ENCODE data around the gene ZDHHC22. TPM values are rescaled to one million over a fixed set of nuclear protein-coding genes. Genes with fewer than 3 reads are reported as not detected.

Gene ZDHHC22
- total and polyA plus RNA-seq, 2 experiments from 2014 or later: 17.6 to 32.1 TPM

DNA sequence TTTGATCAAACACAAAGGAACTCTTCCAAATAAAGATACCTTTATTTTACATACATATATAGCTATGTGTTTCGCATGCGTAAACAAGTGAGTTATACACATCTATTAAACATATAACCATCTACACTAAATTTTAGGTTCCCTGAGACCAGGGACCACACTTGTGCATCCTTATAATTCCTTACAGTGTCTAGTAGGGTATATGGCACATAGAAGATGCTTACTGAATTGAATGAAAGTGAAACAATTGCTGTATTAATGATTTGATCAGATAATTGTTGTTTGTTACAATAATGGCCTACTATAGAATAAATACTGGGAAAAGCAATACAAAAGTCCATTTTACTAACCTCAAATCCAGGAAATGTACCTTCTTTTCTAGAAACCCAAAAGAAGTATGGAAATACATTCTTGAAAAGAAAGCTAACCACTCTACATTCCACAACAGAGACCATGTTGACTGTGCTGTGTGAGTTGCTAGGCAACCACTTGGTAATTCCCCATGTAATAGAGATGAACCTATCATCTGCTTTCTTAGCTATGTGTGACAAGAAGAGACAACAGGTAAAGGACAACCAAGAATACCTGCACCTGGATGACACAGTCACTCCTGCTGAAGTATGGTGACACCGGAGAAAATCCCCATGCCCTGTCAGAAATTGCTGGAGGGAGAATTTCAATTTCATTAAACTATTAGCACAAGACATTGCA, 55.4 kb downstream of the ZDHHC22 start:
- peaks cover 19% of the 10 kb centered on the region for H3K4me1 ChIP-seq (ENCODE audit: insufficient read depth)
- Mint-ChIP-seq H3K4me3 (no peak overlapping the region), H3K4me1 (peaks cover 49% of the 10 kb centered on the region), H3K27ac (peak overlapping the region; percentile 92), H3K36me3 (ENCODE audit: low read depth) (peaks cover 4% of the 10 kb centered on the region; the same call in 2 of the 3 replicates), H3K9me3 (peaks cover 13% of the 10 kb centered on the region), H3K27me3 (ENCODE audit: insufficient read depth, low read depth, poor library complexity) (peaks cover 2% of the 10 kb centered on the region)
- no peak for TF ChIP-seq JUNB (IDR thresholded peaks at IDR 0.05; ENCODE audit: unreplicated experiment)
- TF ChIP-seq, protein P1, sequence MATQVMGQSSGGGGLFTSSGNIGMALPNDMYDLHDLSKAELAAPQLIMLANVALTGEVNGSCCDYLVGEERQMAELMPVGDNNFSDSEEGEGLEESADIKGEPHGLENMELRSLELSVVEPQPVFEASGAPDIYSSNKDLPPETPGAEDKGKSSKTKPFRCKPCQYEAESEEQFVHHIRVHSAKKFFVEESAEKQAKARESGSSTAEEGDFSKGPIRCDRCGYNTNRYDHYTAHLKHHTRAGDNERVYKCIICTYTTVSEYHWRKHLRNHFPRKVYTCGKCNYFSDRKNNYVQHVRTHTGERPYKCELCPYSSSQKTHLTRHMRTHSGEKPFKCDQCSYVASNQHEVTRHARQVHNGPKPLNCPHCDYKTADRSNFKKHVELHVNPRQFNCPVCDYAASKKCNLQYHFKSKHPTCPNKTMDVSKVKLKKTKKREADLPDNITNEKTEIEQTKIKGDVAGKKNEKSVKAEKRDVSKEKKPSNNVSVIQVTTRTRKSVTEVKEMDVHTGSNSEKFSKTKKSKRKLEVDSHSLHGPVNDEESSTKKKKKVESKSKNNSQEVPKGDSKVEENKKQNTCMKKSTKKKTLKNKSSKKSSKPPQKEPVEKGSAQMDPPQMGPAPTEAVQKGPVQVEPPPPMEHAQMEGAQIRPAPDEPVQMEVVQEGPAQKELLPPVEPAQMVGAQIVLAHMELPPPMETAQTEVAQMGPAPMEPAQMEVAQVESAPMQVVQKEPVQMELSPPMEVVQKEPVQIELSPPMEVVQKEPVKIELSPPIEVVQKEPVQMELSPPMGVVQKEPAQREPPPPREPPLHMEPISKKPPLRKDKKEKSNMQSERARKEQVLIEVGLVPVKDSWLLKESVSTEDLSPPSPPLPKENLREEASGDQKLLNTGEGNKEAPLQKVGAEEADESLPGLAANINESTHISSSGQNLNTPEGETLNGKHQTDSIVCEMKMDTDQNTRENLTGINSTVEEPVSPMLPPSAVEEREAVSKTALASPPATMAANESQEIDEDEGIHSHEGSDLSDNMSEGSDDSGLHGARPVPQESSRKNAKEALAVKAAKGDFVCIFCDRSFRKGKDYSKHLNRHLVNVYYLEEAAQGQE (IDR thresholded peaks at IDR 0.05; ENCODE audit: unreplicated experiment): no peak
- H4K20me1 ChIP-seq (replicated peaks; ENCODE audit: insufficient read depth): no peaks in the 10 kb centered on the region
- no peak overlapping the region for H2AFZ ChIP-seq
- DNase-seq (ENCODE audit: low spot score) (peak; percentile 82), ATAC-seq (peak; percentile 44)
- H3F3A ChIP-seq (replicated peaks; ENCODE audit: low read depth): no peaks in the 10 kb centered on the region; the same call in 1 of the 2 replicates
- H3K27ac ChIP-seq (ENCODE audit: low read depth): peak overlapping the region; percentile 40; the same call in 1 of the 2 replicates
- H3K79me2 ChIP-seq (replicated peaks; ENCODE audit: insufficient read depth): no peaks in the 10 kb centered on the region
- H3K27me3 ChIP-seq (ENCODE audit: insufficient read depth): no peaks in the 10 kb centered on the region
- H3K9me2 ChIP-seq (ENCODE audit: insufficient read depth): no peaks in the 10 kb centered on the region
- no peaks in the 10 kb centered on the region for H3K36me3 ChIP-seq (ENCODE audit: insufficient read depth)
- H3K4me2 ChIP-seq: no peak overlapping the region
- no peak overlapping the region for H3K4me3 ChIP-seq

DNA sequence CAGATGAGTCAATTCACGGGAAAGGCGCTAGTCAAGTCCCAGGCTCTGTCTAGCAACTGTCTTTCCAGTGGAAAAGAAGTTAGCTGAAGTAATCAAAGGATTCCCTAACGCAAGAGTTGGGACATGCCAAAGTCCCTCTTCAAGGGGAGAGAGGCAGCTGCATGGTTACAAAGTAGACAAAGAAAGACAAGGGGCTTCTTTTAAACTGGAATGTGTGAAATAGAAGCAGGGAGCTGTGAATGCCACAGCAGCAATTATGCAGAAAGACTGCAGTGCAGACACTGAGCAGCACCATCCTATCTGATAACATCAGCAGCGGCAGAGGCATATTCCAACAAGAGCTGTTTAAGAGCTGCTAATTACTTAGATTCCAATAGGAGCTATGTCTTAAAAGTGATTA, 56.1 kb downstream of the ZDHHC22 start:
- peak; percentile 43 for DNase-seq (ENCODE audit: low spot score)
- no peak overlapping the region for H3K4me2 ChIP-seq
- Mint-ChIP-seq H3K9me3 (peaks cover 7% of the 10 kb centered on the region), H3K4me1 (peaks cover 49% of the 10 kb centered on the region), H3K27me3 (ENCODE audit: insufficient read depth, low read depth, poor library complexity) (peaks cover 2% of the 10 kb centered on the region), H3K36me3 (ENCODE audit: low read depth) (no peaks in the 10 kb centered on the region), H3K27ac (peak overlapping the region; percentile 28; the same call in 1 of the 2 replicates), H3K4me3 (no peak overlapping the region)
- no peaks in the 10 kb centered on the region for H3K9me2 ChIP-seq (ENCODE audit: insufficient read depth)
- no peaks in the 10 kb centered on the region for H4K20me1 ChIP-seq (replicated peaks; ENCODE audit: insufficient read depth)
- H3K27ac ChIP-seq (ENCODE audit: low read depth): peak overlapping the region; percentile 40; the same call in 1 of the 2 replicates
- no peaks in the 10 kb centered on the region for H3K36me3 ChIP-seq (ENCODE audit: insufficient read depth)
- H3K4me1 ChIP-seq (ENCODE audit: insufficient read depth): peaks cover 19% of the 10 kb centered on the region
- no peak; the same call in 2 of the 3 replicates for ATAC-seq
- H3F3A ChIP-seq (replicated peaks; ENCODE audit: low read depth): no peaks in the 10 kb centered on the region; the same call in 1 of the 2 replicates
- H3K27me3 ChIP-seq (ENCODE audit: insufficient read depth): no peaks in the 10 kb centered on the region
- peak overlapping the region; percentile 79 for H2AFZ ChIP-seq
- no peak overlapping the region for H3K4me3 ChIP-seq
- H3K79me2 ChIP-seq (replicated peaks; ENCODE audit: insufficient read depth): no peaks in the 10 kb centered on the region
- TF ChIP-seq ZNF331 (CRISPR knock-in tag; IDR thresholded peaks at IDR 0.05; ENCODE audit: low read depth): no peak
- TF ChIP-seq, protein P1 (IDR thresholded peaks at IDR 0.05; ENCODE audit: unreplicated experiment): no peak
- no peak for TF ChIP-seq JUNB (IDR thresholded peaks at IDR 0.05; ENCODE audit: unreplicated experiment)
- TF ChIP-seq, protein P2, sequence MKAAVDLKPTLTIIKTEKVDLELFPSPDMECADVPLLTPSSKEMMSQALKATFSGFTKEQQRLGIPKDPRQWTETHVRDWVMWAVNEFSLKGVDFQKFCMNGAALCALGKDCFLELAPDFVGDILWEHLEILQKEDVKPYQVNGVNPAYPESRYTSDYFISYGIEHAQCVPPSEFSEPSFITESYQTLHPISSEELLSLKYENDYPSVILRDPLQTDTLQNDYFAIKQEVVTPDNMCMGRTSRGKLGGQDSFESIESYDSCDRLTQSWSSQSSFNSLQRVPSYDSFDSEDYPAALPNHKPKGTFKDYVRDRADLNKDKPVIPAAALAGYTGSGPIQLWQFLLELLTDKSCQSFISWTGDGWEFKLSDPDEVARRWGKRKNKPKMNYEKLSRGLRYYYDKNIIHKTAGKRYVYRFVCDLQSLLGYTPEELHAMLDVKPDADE (IDR thresholded peaks at IDR 0.05): no peak
- no peak for TF ChIP-seq EZH2 (IDR thresholded peaks at IDR 0.05; ENCODE audit: low read depth, unreplicated experiment)
- TF ChIP-seq STAT1 (IDR thresholded peaks at IDR 0.05; ENCODE audit: unreplicated experiment): no peak
- TF ChIP-seq EZH2phosphoT487 (IDR thresholded peaks at IDR 0.05; ENCODE audit: unreplicated experiment): no peak
- TF ChIP-seq CREB1 (CRISPR knock-in tag; IDR thresholded peaks at IDR 0.05; ENCODE audit: low read depth): no peak
